ENCODE data around the gene RNF181.

GRCh38 chr2:85644909-85645308 is 49.4 kb downstream of the RNF181 start:
- TF ChIP-seq POLR2A (IDR thresholded peaks at IDR 0.05) (no peak), CTCF (IDR thresholded peaks at IDR 0.05) (no peak)

All from testis (tissue), 2 donors.